ENCODE measurements around the gene ETS1.

GRCh38 chr11:128482092-128482491, 105.3 kb downstream of the ETS1 start:
- TF ChIP-seq ZNF580 (tag by site-specific recombination; IDR thresholded peaks at IDR 0.05) (no peak), CTCF (tag by site-specific recombination; IDR thresholded peaks at IDR 0.05) (no peak), ZNF26 (tag by site-specific recombination; IDR thresholded peaks at IDR 0.05) (no peak), ZFP41 (tag by site-specific recombination; IDR thresholded peaks at IDR 0.05; ENCODE audit: borderline replicate concordance) (no peak)
- TF ChIP-seq, protein P1, sequence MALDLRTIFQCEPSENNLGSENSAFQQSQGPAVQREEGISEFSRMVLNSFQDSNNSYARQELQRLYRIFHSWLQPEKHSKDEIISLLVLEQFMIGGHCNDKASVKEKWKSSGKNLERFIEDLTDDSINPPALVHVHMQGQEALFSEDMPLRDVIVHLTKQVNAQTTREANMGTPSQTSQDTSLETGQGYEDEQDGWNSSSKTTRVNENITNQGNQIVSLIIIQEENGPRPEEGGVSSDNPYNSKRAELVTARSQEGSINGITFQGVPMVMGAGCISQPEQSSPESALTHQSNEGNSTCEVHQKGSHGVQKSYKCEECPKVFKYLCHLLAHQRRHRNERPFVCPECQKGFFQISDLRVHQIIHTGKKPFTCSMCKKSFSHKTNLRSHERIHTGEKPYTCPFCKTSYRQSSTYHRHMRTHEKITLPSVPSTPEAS (tag by site-specific recombination; IDR thresholded peaks at IDR 0.05), result no peak

Data from HEK293 (cell line).